HUES6 (cell line): ENCODE data around the gene USP17L22.
"Not testable (repeated sequence)": the region's sequence is repeated elsewhere in the genome, so short reads cannot be mapped to it uniquely, and the experiment has no call there.

Experiments used
- H3K27ac ChIP-seq: 2 replicates; pipeline ENCODE4 v1.7.0; 2013; ENCODE audit warnings: low read depth, mild to moderate bottlenecking, low read length, inconsistent platforms
- H3K27me3 ChIP-seq: 2 replicates; pipeline ENCODE4 v1.6.1; 2013; ENCODE audit warnings: low read length; ENCODE audit not compliant: control insufficient read depth, insufficient read depth
- H3K36me3 ChIP-seq: 2 replicates; pipeline ENCODE4 v1.6.1; 2013; ENCODE audit warnings: low read length; ENCODE audit not compliant: control insufficient read depth, insufficient read depth
- H3K4me1 ChIP-seq: 2 replicates; pipeline ENCODE4 v1.6.1; 2013; ENCODE audit warnings: low read length; ENCODE audit not compliant: control insufficient read depth, insufficient read depth
- H3K4me3 ChIP-seq: 2 replicates; pipeline ENCODE4 v1.5.1; 2013; ENCODE audit warnings: low read depth, low read length
- H3K9ac ChIP-seq: one replicate; pipeline ENCODE4 v1.6.1; 2013; ENCODE audit warnings: mild to moderate bottlenecking, low read length
- H3K9me3 ChIP-seq: 2 replicates; pipeline ENCODE4 v1.6.1; 2013; ENCODE audit warnings: low read depth, low read length; ENCODE audit not compliant: control insufficient read depth, insufficient read depth

USP17L22 gene

GRCh38 chr4:9271719-9272118 is 4.3 kb downstream of the USP17L22 start:
- not testable (repeated sequence) for H3K36me3 ChIP-seq, H3K4me1 ChIP-seq, H3K27me3 ChIP-seq, H3K4me3 ChIP-seq, H3K9me3 ChIP-seq, H3K9ac ChIP-seq, H3K27ac ChIP-seq
